B cell (primary cell): ENCODE results near the gene ELK3.

Source experiments
- EZH2 ChIP-seq: IDR thresholded peaks from 2 replicates; pipeline ENCODE4 v1.6.1; 2012; ENCODE audit warnings: borderline replicate concordance, low read depth, mild to moderate bottlenecking, moderate library complexity, low read length; ENCODE audit not compliant: insufficient read depth, poor library complexity, severe bottlenecking
- TF ChIP-seq, protein P1 (sequence below): fragments of 200-600 bp; IDR thresholded peaks from one replicate; pipeline ENCODE4 v1.8.0; 2022; ENCODE audit warnings: antibody characterized with exemption, mild to moderate bottlenecking

DNA sequence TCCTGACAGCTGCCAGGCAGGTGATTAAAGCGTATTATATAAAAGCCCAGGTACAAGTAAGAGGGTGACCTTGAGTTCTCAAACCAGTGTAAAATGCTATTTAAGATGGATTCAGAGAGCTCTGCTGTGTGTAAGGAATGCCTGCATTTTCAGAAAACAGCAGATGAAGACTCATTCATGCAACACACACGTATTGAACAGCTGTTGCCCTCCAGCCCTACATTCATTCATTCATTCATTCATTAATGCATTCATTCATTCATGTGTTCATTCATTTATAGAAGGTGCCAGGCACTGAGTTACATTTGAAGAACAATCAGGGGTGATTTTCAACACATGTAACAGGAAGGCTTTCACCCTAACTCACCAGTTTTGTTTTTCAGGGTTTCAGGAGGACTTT is 27.4 kb upstream of the ELK3 start:
- TF ChIP-seq, protein P1, sequence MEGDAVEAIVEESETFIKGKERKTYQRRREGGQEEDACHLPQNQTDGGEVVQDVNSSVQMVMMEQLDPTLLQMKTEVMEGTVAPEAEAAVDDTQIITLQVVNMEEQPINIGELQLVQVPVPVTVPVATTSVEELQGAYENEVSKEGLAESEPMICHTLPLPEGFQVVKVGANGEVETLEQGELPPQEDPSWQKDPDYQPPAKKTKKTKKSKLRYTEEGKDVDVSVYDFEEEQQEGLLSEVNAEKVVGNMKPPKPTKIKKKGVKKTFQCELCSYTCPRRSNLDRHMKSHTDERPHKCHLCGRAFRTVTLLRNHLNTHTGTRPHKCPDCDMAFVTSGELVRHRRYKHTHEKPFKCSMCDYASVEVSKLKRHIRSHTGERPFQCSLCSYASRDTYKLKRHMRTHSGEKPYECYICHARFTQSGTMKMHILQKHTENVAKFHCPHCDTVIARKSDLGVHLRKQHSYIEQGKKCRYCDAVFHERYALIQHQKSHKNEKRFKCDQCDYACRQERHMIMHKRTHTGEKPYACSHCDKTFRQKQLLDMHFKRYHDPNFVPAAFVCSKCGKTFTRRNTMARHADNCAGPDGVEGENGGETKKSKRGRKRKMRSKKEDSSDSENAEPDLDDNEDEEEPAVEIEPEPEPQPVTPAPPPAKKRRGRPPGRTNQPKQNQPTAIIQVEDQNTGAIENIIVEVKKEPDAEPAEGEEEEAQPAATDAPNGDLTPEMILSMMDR, result no peak
- no peak for TF ChIP-seq EZH2
